HEK293 (cell line): ENCODE results near the gene TTYH2.

Experiments
- BCL11A ChIP-seq: fragments of 450-650 bp; formaldehyde crosslinking; IDR thresholded peaks from 2 replicates; pipeline ENCODE4 v1.5.1; 2016; ENCODE audit warnings: low read depth, missing biosample characterization, missing genetic modification characterization
- SP2 ChIP-seq: fragments of 450-650 bp; formaldehyde crosslinking; IDR thresholded peaks from 2 replicates; pipeline ENCODE4 v1.5.1; 2016; ENCODE audit warnings: missing biosample characterization, missing genetic modification characterization
- YY2 ChIP-seq: fragments of 450-650 bp; formaldehyde crosslinking; IDR thresholded peaks from 2 replicates; pipeline ENCODE4 v1.5.1; 2016; ENCODE audit warnings: missing biosample characterization, missing genetic modification characterization
- ZBTB21 ChIP-seq: fragments of 450-650 bp; formaldehyde crosslinking; IDR thresholded peaks from 2 replicates; pipeline ENCODE4 v1.5.1; 2017; ENCODE audit warnings: missing biosample characterization, missing genetic modification characterization
- ZNF510 ChIP-seq: fragments of 450-650 bp; formaldehyde crosslinking; IDR thresholded peaks from 2 replicates; pipeline ENCODE4 v1.5.1; 2018; ENCODE audit warnings: mild to moderate bottlenecking, missing genetic modification characterization, missing biosample characterization; ENCODE audit not compliant: insufficient replicate concordance
- ZNF776 ChIP-seq: fragments of 450-650 bp; formaldehyde crosslinking; IDR thresholded peaks from 2 replicates; pipeline ENCODE4 v1.5.0; 2017; ENCODE audit warnings: missing biosample characterization, missing genetic modification characterization, borderline replicate concordance
- ZSCAN30 ChIP-seq: fragments of 450-650 bp; IDR thresholded peaks from 2 replicates; pipeline ENCODE4 v1.5.1; 2018; ENCODE audit warnings: missing biosample characterization, mild to moderate bottlenecking, missing genetic modification characterization, moderate library complexity
- TF ChIP-seq, protein P1 (sequence below): fragments of 450-650 bp; formaldehyde crosslinking; IDR thresholded peaks from 2 replicates; pipeline ENCODE4 v1.5.1; 2016; ENCODE audit warnings: missing biosample characterization, missing genetic modification characterization

DNA sequence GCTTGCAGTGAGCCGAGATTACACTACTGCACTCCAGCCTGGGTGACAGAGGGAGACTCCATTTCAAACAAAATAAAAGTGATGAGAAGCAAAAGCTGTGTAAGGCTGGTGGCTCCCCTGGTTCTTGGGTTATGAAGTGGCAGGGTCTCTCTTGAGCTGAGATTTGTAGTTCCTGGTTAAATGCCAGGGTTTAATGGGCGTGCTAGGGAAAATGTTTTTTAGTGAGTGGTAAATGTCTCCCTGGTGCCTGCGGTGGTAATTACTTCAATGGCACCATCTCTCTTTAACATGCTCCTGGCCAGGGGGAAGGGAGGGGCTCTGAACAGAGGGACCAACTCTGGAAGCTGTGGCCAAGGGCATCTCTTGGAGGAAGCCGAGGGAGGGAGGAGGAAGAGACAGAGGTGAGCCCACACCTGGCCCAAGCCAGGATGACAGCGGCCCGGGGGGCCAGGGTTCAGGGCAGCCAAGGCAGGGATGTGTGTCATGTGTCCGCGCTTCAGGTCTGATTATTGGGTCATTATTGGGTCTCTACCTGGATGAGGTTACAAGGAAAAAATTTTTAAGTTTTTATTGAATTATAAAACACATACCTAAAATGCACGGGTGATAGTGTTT lies 27.7 kb upstream of the TTYH2 start:
- TF ChIP-seq, protein P1, sequence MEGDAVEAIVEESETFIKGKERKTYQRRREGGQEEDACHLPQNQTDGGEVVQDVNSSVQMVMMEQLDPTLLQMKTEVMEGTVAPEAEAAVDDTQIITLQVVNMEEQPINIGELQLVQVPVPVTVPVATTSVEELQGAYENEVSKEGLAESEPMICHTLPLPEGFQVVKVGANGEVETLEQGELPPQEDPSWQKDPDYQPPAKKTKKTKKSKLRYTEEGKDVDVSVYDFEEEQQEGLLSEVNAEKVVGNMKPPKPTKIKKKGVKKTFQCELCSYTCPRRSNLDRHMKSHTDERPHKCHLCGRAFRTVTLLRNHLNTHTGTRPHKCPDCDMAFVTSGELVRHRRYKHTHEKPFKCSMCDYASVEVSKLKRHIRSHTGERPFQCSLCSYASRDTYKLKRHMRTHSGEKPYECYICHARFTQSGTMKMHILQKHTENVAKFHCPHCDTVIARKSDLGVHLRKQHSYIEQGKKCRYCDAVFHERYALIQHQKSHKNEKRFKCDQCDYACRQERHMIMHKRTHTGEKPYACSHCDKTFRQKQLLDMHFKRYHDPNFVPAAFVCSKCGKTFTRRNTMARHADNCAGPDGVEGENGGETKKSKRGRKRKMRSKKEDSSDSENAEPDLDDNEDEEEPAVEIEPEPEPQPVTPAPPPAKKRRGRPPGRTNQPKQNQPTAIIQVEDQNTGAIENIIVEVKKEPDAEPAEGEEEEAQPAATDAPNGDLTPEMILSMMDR (tag by site-specific recombination) = no peak
- no peak for TF ChIP-seq ZSCAN30 (tag by site-specific recombination)
- no peak for TF ChIP-seq ZNF776
- TF ChIP-seq SP2 = no peak
- TF ChIP-seq ZNF510 (tag by site-specific recombination) = no peak
- no peak for TF ChIP-seq BCL11A (tag by site-specific recombination)
- TF ChIP-seq YY2 = no peak
- TF ChIP-seq ZBTB21 (tag by site-specific recombination) = no peak
